ENCODE results near the gene CGAS.
"Not testable (repeated sequence)": the region's sequence is repeated elsewhere in the genome, so short reads cannot be mapped to it uniquely, and the experiment has no call there.

Gene CGAS

DNA sequence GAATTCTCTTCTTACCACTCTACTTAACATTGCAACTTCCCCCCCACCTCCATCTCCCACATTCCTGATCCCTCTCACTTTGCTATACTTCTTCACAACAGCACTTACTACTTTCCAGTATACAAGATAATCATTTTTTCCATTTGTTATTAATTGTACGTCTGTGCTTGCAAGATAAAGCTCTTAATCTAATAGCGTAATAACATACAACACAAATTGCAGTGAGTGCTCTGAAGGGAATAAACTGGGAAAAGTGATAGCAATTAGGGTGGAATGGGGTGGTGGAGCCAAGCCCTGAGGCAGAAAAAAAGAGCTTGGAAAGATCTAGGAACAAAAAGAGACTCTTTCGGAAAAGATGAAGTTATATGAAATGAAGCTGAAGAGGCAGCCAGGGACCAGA lies 8.5 kb downstream of the CGAS start:
- Mint-ChIP-seq H3K4me1 (ENCODE audit: low read depth) (peaks cover 27% of the 10 kb centered on the region), H3K9me3 (no peaks in the 10 kb centered on the region), H3K4me3 (no peak overlapping the region), H3K36me3 (ENCODE audit: low read depth) (peaks cover 67% of the 10 kb centered on the region), H3K27ac (no peak overlapping the region), H3K27me3 (no peaks in the 10 kb centered on the region)

DNA sequence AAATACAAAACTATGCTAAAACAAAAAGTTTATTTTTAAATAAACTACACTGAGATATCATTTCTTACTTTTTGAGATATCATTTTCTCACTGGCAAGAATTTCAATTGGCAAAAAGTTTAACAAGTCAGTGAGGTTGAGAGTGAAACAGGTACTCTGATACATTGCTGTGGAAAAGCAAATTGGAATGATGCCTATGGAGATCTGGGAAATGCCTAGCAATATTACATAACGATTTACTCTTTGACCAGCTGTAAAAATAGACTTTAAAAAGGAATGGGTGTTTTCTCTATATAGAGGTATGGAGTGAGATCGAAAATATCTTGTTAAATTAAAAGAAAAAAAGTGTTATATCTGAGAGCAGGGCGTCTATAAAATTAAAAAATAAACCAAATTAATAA lies 16.9 kb downstream of the CGAS start:
- Mint-ChIP-seq H3K9me3 (no peaks in the 10 kb centered on the region), H3K4me1 (ENCODE audit: low read depth) (no peaks in the 10 kb centered on the region), H3K27ac (no peak overlapping the region), H3K4me3 (no peak overlapping the region), H3K36me3 (ENCODE audit: low read depth) (peaks cover 69% of the 10 kb centered on the region), H3K27me3 (no peaks in the 10 kb centered on the region)

DNA sequence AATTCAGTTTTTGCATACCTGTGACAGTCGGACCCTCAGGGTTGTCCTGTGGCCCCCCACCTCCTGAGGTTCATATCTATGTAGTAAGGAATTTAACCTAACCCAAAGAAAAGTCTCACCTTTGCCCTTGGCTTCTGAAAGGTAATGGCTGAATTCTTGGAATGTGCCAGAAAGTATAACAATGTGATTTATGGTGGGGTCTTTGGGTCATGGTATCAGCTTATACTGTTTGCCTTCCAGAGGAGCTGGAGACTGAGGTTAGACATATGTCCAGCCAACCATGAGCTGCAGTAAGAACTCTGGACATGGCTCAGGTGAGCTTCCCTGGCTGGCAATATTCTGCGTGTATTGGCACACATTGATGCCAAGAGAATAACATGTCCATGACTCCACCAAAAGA lies 30.6 kb downstream of the CGAS start:
- Mint-ChIP-seq H3K4me1 (ENCODE audit: low read depth) (peaks cover 15% of the 10 kb centered on the region), H3K4me3 (no peak overlapping the region), H3K27ac (no peak overlapping the region), H3K9me3 (no peaks in the 10 kb centered on the region), H3K36me3 (ENCODE audit: low read depth) (peaks cover 67% of the 10 kb centered on the region), H3K27me3 (no peaks in the 10 kb centered on the region)

DNA sequence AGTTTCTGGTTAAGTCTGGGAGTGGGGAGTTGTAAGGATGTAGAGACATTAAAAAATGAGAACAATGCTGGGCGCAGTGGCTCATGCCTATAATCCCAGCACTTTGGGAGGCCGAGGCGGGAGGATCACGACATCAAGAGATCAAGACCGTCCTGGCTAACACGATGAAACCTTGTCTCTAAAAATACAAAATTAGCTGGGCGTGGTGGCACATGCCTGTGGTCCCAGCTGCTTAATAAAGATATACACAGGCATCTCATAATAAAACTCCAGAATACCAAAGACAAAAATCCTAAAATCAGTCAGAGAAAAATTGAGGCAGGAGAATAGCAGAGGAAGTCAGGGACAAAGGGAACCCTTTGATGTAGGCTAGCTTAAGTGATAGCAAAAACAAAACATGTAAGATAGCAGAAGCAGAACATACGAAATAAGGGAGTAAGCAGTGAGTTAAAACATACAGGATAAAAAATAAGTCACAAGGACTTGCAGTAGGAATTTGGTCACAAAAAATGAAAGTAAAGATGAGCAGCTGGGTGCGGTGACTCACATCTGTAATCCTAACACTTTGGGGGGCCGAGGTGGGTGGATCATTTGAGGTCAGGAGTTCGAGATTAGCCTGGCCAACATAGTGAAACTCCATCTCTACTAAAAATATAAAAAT lies 33.9 kb downstream of the CGAS start:
- no peaks in the 10 kb centered on the region for H3K9me3 Mint-ChIP-seq
- H3K27ac Mint-ChIP-seq, result no peak overlapping the region
- H3K27me3 Mint-ChIP-seq, result no peaks in the 10 kb centered on the region
- no peak overlapping the region for H3K4me3 Mint-ChIP-seq
- peaks cover 62% of the 10 kb centered on the region for H3K36me3 Mint-ChIP-seq (ENCODE audit: low read depth)
- H3K4me1 Mint-ChIP-seq (ENCODE audit: low read depth), result peaks cover 15% of the 10 kb centered on the region

DNA sequence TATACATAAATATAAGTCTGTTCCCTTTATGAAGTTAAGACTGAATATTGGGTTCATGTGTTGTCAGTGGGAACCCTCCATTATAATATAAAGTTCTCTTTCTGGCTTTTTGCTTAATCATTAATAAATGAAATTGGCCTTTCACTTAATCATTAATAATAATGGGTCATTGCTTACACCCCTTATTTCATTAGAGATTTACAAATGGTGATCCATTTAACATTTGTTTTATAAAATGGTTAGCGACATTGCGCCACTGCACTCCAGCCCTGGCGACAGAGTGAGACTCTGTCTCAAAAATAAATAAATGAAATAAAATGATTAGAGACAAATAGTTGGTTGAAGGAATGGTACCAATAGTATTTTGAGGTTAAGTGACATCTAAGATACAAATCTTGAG lies 39.0 kb downstream of the CGAS start:
- Mint-ChIP-seq H3K36me3 (ENCODE audit: low read depth) (peaks cover 34% of the 10 kb centered on the region), H3K4me1 (ENCODE audit: low read depth) (no peaks in the 10 kb centered on the region), H3K9me3 (no peaks in the 10 kb centered on the region), H3K27ac (no peak overlapping the region), H3K4me3 (no peak overlapping the region), H3K27me3 (no peaks in the 10 kb centered on the region)

DNA sequence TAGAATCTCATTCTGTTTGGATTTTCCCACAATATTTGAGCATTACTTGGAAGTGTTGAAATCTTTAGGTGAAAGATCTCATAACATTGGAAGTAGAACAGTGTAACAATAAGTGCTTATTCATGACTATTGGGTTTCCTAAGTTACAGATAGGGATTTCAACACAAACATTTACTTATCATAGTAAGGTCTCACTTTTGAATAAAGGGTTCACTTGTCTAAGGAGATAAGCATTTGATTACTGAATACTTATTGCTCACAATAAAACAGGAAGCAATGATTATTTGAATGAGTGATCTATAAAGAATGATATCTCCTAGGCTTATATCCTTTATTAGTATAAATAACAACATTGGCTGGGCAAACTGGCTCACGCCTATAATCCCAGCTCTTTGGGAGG lies 42.7 kb downstream of the CGAS start:
- peaks cover 3% of the 10 kb centered on the region for H3K36me3 Mint-ChIP-seq (ENCODE audit: low read depth)
- no peak overlapping the region for H3K27ac Mint-ChIP-seq
- H3K27me3 Mint-ChIP-seq, result no peaks in the 10 kb centered on the region
- no peaks in the 10 kb centered on the region for H3K4me1 Mint-ChIP-seq (ENCODE audit: low read depth)
- no peak overlapping the region for H3K4me3 Mint-ChIP-seq
- H3K9me3 Mint-ChIP-seq, result no peaks in the 10 kb centered on the region

DNA sequence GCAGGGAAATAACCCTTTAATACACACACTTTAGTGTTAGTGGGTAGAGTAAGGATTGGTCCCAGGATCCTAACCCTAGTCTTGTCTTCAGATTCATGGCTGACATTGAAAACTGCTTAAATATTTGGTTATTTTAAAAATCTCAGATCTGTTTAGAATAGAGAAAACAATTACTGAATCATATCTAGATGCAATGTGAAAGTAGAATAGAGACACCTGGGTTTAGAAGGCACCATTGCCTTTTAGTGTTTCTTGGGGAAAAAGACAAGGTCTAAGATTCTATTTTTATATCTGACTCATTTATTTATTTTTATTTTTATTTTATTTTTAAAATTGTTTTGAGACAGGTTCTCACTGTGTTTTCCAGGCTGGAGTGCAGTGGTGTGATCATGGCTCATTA lies 51.4 kb downstream of the CGAS start:
- no peaks in the 10 kb centered on the region for H3K36me3 Mint-ChIP-seq (ENCODE audit: low read depth)
- H3K27me3 Mint-ChIP-seq, result no peaks in the 10 kb centered on the region
- no peak overlapping the region for H3K27ac Mint-ChIP-seq
- no peaks in the 10 kb centered on the region for H3K4me1 Mint-ChIP-seq (ENCODE audit: low read depth)
- no peaks in the 10 kb centered on the region for H3K9me3 Mint-ChIP-seq
- no peak overlapping the region for H3K4me3 Mint-ChIP-seq

DNA sequence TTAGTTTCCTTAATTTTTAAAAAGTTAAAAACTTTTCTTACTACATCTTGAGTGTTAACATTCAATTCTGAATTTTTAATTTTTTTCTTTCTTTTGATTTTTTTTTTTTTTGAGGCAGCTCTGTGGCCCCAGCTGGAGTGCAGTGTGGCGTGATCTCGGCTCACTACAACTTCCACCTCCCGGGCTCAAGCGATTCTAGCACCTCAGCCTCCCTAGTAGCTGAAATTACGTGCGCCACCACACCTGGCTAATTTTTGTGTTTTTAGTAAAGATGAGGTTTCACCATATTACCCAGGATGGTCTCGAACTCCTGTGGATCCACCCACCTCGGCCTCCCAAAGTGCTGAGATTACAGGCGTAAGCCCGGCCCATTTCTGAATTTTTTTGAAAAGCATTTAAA lies 56.2 kb downstream of the CGAS start:
- Mint-ChIP-seq H3K36me3 (ENCODE audit: low read depth) (no peaks in the 10 kb centered on the region), H3K27me3 (no peaks in the 10 kb centered on the region), H3K4me3 (no peak overlapping the region), H3K27ac (no peak overlapping the region), H3K4me1 (ENCODE audit: low read depth) (peaks cover 12% of the 10 kb centered on the region), H3K9me3 (no peaks in the 10 kb centered on the region)

DNA sequence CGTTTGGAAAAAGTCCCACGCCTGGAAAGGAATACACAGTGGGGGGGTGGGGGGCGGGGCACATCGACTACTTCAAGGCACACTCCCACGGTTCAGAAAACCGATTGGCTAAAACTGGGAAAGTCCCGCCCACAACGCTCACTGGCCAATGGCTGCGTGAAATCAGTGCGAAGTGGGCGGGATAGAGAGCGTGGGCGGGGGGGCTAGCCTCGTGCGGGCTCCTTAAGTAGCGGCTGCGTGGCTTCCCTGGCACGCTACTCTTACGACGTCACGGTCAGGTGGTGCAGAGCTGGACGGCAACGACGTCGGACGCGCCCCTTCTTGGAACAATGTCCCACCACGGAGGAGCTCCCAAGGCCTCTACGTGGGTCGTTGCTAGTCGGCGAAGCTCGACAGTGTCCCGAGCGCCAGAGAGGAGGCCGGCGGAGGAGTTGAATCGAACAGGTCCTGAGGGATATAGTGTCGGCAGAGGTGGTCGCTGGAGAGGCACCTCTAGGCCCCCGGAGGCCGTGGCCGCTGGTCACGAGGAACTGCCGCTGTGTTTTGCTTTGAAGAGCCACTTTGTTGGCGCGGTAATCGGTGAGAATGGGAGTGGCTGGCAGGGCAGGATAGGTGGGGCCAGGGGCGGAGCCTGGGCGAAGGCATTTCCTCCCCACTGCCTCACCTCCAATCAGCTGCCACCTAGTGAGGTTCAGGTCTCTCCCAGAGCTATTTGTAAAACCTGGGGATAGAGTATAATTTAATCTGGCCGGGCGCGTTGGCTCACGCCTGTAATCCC lies 57.3 kb downstream of the CGAS start, which contains the start of gene DDX43:
Gene DDX43 (plus strand): TSS at position 252 of the 778 bp plus-strand sequence. CDS start 78 bp downstream, at position 330.
- Mint-ChIP-seq H3K4me1 (ENCODE audit: low read depth) (peaks cover 12% of the 10 kb centered on the region), H3K27me3 (no peaks in the 10 kb centered on the region), H3K27ac (no peak within 1 kb of the TSS), H3K36me3 (ENCODE audit: low read depth) (no peaks in the 10 kb centered on the region), H3K9me3 (no peaks in the 10 kb centered on the region), H3K4me3 (peak within 1 kb of the TSS; percentile 67)

DNA sequence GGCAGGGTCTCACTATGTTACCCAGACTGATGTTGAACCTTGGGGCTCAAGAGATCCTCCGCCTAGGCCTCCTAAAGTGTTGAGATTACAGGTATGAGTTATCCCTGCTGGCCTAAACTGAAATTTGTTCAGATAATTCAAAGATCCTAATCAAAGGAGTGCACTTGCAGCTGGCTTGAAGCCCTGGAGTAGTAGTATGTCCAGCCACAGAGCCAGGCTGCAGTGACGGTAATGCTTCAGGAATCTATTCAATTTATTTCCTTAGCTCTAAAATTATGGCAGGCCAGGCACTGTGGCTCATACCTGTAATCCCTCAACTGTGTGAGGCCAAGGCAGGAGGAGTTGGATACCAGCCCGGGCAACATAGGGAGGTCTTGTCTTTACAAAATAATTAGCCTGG lies 58.8 kb downstream of the CGAS start:
- peaks cover 22% of the 10 kb centered on the region for H3K4me1 Mint-ChIP-seq (ENCODE audit: low read depth)
- H3K4me3 Mint-ChIP-seq, result no peak overlapping the region
- H3K36me3 Mint-ChIP-seq (ENCODE audit: low read depth), result no peaks in the 10 kb centered on the region
- no peaks in the 10 kb centered on the region for H3K9me3 Mint-ChIP-seq
- no peak overlapping the region for H3K27ac Mint-ChIP-seq
- H3K27me3 Mint-ChIP-seq, result no peaks in the 10 kb centered on the region

DNA sequence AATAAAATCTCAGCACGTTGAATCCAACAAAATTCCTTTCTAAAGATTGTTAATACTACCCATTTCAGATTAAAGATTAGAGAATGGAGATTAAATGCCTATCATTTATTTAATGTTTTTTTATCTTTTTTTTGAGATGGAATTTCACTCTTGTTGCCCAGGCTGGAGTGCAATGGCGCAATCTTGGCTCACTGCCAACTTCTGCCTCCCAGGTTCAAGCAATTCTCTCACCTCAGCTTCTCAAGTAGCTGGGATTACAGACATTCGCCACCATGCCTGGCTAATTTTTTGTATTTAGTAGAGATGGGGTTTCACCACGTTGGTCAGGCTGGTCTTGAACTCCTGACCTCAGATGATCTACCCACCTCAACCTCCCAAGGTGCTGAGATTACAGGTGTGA lies 59.9 kb downstream of the CGAS start:
- H3K27ac Mint-ChIP-seq; H3K4me3 Mint-ChIP-seq; H3K9me3 Mint-ChIP-seq; H3K27me3 Mint-ChIP-seq; H3K36me3 Mint-ChIP-seq (ENCODE audit: low read depth): not testable (repeated sequence)
- peaks cover 22% of the 10 kb centered on the region for H3K4me1 Mint-ChIP-seq (ENCODE audit: low read depth)

DNA sequence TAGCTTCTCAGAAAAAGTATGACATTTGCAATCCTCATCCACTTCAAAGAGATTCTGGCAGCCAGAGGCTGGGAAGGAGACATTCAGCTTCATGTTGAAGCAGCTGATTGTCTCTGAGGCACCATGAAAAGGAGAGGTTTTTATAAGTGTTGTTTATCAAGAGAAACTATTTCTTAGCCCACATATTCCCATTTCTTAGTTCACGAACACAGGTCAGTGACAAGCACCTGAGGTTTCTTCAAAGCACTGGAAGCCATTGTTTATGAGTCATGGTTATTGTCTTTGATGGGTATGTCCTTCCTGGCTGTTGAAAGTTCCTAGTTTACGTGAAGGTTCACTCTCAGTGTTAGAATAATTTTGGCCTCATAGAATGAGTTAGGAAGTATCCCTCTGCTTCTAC lies 60.4 kb downstream of the CGAS start:
- H3K4me1 Mint-ChIP-seq (ENCODE audit: low read depth), result peaks cover 22% of the 10 kb centered on the region
- H3K36me3 Mint-ChIP-seq (ENCODE audit: low read depth), result no peaks in the 10 kb centered on the region
- no peak overlapping the region for H3K4me3 Mint-ChIP-seq
- no peak overlapping the region for H3K27ac Mint-ChIP-seq
- no peaks in the 10 kb centered on the region for H3K9me3 Mint-ChIP-seq
- H3K27me3 Mint-ChIP-seq, result peaks cover 4% of the 10 kb centered on the region

DNA sequence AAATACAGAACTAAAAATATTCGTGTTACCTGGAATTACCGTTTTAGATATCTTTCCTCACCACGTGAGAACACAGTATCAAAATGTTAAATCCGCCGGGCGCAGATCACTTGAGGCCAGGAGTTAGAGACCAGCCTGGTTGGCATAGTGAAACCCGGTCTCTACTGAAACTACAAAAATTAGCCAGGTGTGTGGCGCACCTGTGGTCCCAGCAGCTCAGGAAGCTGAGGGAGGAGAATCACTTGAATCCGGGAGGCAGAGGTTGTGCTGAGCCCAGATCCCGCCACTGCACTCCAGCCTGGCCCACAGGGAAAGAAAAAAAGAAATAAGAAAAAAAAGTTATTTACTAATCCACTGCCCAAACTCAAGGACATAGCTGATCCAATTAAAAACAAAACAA lies 62.2 kb downstream of the CGAS start:
- Mint-ChIP-seq H3K4me3 (no peak overlapping the region), H3K4me1 (ENCODE audit: low read depth) (peaks cover 22% of the 10 kb centered on the region), H3K36me3 (ENCODE audit: low read depth) (no peaks in the 10 kb centered on the region), H3K27me3 (peaks cover 4% of the 10 kb centered on the region), H3K27ac (no peak overlapping the region), H3K9me3 (no peaks in the 10 kb centered on the region)

DNA sequence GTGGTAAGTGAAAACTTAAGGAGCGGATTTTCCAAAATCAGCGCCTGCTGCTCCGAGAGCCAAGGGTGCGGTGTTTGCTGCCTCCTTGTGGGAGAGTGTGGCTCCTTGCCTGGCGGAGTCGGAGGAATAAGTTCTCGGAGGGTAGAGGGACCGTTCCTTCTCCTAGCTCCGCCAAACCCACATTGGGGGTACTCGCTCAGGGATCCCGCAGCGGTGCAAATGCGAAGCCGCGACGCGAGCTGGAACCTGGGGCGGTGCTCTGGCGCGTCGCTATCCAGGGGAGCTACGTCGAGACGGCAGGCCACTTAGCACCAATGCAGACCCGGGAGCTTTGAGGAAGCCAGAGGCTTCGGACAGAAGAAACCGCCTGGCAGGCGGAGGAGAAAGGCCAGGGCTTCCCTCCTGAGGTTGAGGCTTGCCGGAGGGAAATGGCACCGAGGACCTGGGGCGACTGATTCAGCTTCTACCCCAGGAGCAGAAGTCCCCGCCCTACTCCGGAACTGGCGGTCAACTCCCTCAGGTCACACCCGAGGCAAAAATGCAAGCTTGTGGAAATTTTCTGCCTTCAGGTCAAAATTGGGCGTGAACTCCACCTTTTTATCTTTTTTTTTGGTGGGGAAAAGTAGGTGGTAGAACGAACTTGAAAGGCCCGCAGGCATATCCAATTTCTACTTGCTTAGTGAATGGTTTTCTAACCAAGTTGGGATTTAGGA lies 63.1 kb downstream of the CGAS start:
- H3K9me3 Mint-ChIP-seq, result no peaks in the 10 kb centered on the region
- peak overlapping the region; percentile 36 for H3K27ac Mint-ChIP-seq
- H3K4me1 Mint-ChIP-seq (ENCODE audit: low read depth), result peaks cover 22% of the 10 kb centered on the region
- peak overlapping the region; percentile 81 for H3K4me3 Mint-ChIP-seq
- H3K36me3 Mint-ChIP-seq (ENCODE audit: low read depth), result no peaks in the 10 kb centered on the region
- peaks cover 4% of the 10 kb centered on the region for H3K27me3 Mint-ChIP-seq

DNA sequence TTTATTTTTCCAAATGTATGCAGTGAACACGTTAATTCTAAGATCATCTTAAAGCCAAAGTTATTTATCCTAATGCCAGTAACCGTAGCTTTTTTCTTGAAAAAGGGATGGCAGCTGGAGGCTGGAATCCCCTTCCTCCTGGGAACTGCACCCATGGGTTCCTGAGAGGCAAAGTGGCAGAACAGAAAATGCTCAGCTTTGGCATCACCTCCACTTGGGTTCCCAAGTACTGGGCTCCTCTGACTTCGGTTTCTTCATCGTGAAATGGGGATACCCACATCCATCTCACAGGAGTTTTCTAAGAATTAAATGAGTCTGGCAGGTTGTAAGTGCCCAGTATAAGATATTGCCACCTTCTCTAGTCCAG lies 63.7 kb downstream of the CGAS start:
- Mint-ChIP-seq H3K36me3 (ENCODE audit: low read depth) (no peaks in the 10 kb centered on the region), H3K27ac (peak overlapping the region; percentile 21), H3K9me3 (no peaks in the 10 kb centered on the region), H3K4me1 (ENCODE audit: low read depth) (peaks cover 22% of the 10 kb centered on the region), H3K27me3 (peaks cover 4% of the 10 kb centered on the region), H3K4me3 (peak overlapping the region; percentile 81)

Measured in stimulated activated naive CD8-positive, alpha-beta T cell treated with anti-CD3 and anti-CD28 coated beads, Interleukin-15, Interleukin-2, amounts not matched to agents 100 ng/mL and 50 ng/mL, for 24 hours (primary cell).